ENCODE data around the gene ASXL1. TPM values are rescaled to one million over a fixed set of nuclear protein-coding genes. Genes with fewer than 3 reads are reported as not detected.

ASXL1 gene
- total and polyA plus RNA-seq, 9 of the 15 experiments (the other 6 are each of a cell fraction or from before 2014, with no cell fraction given), result 6.5 to 65.3 (median 32.3) TPM

GRCh38 chr20:32365564-32365963 is 7.4 kb downstream of the ASXL1 start (continued):
- TF ChIP-seq RBM25 (IDR thresholded peaks at IDR 0.05; ENCODE audit: low read depth, low read length, severe bottlenecking) (no peak), MYC (IDR thresholded peaks at IDR 0.05; ENCODE audit: low read depth, low read length) (no peak), MYC (CRISPR knock-in tag; IDR thresholded peaks at IDR 0.05; ENCODE audit: borderline replicate concordance, low read depth) (no peak), ZNF766 (CRISPR knock-in tag; conservative IDR thresholded peaks at IDR 0.05) (no peak), ZNF584 (CRISPR knock-in tag; IDR thresholded peaks at IDR 0.05; ENCODE audit: low read depth) (no peak), RBM15 (IDR thresholded peaks at IDR 0.05; ENCODE audit: insufficient read depth, low read length) (no peak)

- Histone ChIP-seq H3K9me1 (ENCODE audit: control insufficient read depth, insufficient read depth, low read length) (peaks cover 3% of the 10 kb centered on the region), H3K36me3 (ENCODE audit: control insufficient read depth, insufficient read depth, low read length) (peaks cover 59% of the 10 kb centered on the region), H3K4me3 (no peak overlapping the region), H3K4me1 (replicated peaks in 1 of 2; ENCODE audit: control insufficient read depth in 2 of 2, insufficient read depth in 2 of 2, low read length in 2 of 2) (peaks cover 5 to 8% of the 10 kb centered on the region in 2 experiments; a peak in 4 of 5 replicates), H2AFZ (ENCODE audit: low read depth, low read length) (no peak overlapping the region), H3K4me2 (ENCODE audit: insufficient read depth, low read length) (no peak overlapping the region), H4K20me1 (replicated peaks; ENCODE audit: control insufficient read depth, insufficient read depth, low read length) (peaks cover 25% of the 10 kb centered on the region), H3K27me3 (ENCODE audit: control insufficient read depth in 2 of 2, insufficient read depth in 2 of 2, low read length in 2 of 2) (no peaks in the 10 kb centered on the region), H3K9ac (ENCODE audit: insufficient read depth in 1 of 2, low read depth in 2 of 2, low read length in 2 of 2) (no peak overlapping the region), H3K9me3 (replicated peaks; ENCODE audit: control insufficient read depth, insufficient read depth, low read depth, low read length) (no peaks in the 10 kb centered on the region), H3K27ac (ENCODE audit: extremely low read depth, low read depth, low read length) (no peak overlapping the region), H3K79me2 (ENCODE audit: control insufficient read depth, insufficient read depth, low read length) (peaks cover 90% of the 10 kb centered on the region)
- ChIA-PET CTCF (ENCODE audit: low intra/inter-chr PET ratio) (no interaction called here), POLR2A (interaction anchor here (1.2 to 1.4 kb wide), 2 partner anchors 8 to 11 kb away, joined by 3 to 5 read pairs; no protein-coding TSS in a partner anchor)
- in situ Hi-C loops (cut with MboI) (no loop called here), intact Hi-C loops (cut with micrococcal nuclease) (no loop called here)
- 84% methylated on average over 2 of the region's 2 CpGs for WGBS (ENCODE audit: insufficient coverage, low coverage, missing lambda C conversion rate)
- no peak for FAIRE-seq
- DNase-seq (ENCODE audit: extremely low read depth in 1 of 4, low spot score in 3 of 4), result no peak
- no peak for TF ChIP-seq ZNF124 (CRISPR knock-in tag; IDR thresholded peaks at IDR 0.05)
- no peak for ATAC-seq
- no TSS peak for BruUV-seq (replicated peaks)
Observed at GRCh38 chr20:32366380-32366779, 8.2 kb downstream of the ASXL1 start.
